ENCODE data around the gene TDRD9.

DNA sequence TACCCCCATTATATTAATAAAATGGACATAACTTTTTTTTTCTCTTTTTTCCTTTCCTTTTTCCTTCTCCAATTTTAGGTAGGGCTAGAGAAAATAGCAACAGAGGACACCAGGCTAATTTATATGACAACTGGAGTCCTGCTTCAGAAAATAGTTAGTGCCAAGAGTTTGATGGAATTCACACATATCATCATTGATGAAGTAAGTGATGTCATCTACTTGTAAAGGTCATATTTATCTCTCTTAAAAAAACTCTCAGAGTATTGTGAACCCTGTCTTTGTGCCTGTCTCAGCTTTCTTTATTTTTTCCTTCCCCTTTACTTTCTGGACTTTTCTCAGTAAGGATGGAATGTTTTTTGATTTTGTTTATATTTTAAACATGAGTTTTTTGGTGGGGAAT is 38.4 kb downstream of the TDRD9 start:
- TF ChIP-seq POLR2A (IDR thresholded peaks at IDR 0.05; ENCODE audit: low read length), result no peak
- TF ChIP-seq GATA1 (IDR thresholded peaks at IDR 0.05; ENCODE audit: low read depth, low read length), result no peak

Measured in erythroblast (primary cell).